ENCODE measurements around the gene CLDND1. TPM values are rescaled to one million over a fixed set of nuclear protein-coding genes. Genes with fewer than 3 reads are reported as not detected.

The CLDND1 gene
- total RNA-seq, 1 experiment from 2014 or later: 472 TPM

GRCh38 chr3:98528474-98529346 is 6.0 kb upstream of the CLDND1 start:
- ATAC-seq (peak; percentile 37; the same call in 1 of the 2 replicates), DNase-seq (ENCODE audit: low read depth, low spot score) (no peak)
- H3K9me2 ChIP-seq (ENCODE audit: insufficient read depth): no peaks in the 10 kb centered on the region
- H3K4me2 ChIP-seq (ENCODE audit: low read length): peak overlapping the region; percentile 47
- peak overlapping the region; percentile 2; the same call in 1 of the 2 replicates for H3K9ac ChIP-seq (ENCODE audit: low read length)
- H3K27ac ChIP-seq (ENCODE audit: low read depth, low read length): peak overlapping the region; percentile 33; the same call in 1 of the 2 replicates
- H3K36me3 ChIP-seq (ENCODE audit: control insufficient read depth in 1 of 2, insufficient read depth in 2 of 2, low read length in 2 of 2): peaks cover 0 to 3% of the 10 kb centered on the region in 2 experiments; a peak in 1 of 4 replicates
- TF ChIP-seq ZNF274 (IDR thresholded peaks at IDR 0.05; ENCODE audit: low read depth, low read length) (no peak), CBX3 (IDR thresholded peaks at IDR 0.05; ENCODE audit: low read depth) (no peak), SIN3A (IDR thresholded peaks at IDR 0.05; ENCODE audit: low read depth) (no peak), FOSL1 (IDR thresholded peaks at IDR 0.05; ENCODE audit: low read depth) (no peak), ELF1 (IDR thresholded peaks at IDR 0.05; ENCODE audit: borderline replicate concordance, low read depth) (no peak), SP1 (IDR thresholded peaks at IDR 0.05; ENCODE audit: low read depth) (no peak), ATF3 (IDR thresholded peaks at IDR 0.05) (no peak), POLR2AphosphoS5 (IDR thresholded peaks at IDR 0.05; ENCODE audit: low read depth, low read length) (no peak), EZH2phosphoT487 (IDR thresholded peaks at IDR 0.05; ENCODE audit: borderline replicate concordance) (no peak)
- TF ChIP-seq, protein P1, sequence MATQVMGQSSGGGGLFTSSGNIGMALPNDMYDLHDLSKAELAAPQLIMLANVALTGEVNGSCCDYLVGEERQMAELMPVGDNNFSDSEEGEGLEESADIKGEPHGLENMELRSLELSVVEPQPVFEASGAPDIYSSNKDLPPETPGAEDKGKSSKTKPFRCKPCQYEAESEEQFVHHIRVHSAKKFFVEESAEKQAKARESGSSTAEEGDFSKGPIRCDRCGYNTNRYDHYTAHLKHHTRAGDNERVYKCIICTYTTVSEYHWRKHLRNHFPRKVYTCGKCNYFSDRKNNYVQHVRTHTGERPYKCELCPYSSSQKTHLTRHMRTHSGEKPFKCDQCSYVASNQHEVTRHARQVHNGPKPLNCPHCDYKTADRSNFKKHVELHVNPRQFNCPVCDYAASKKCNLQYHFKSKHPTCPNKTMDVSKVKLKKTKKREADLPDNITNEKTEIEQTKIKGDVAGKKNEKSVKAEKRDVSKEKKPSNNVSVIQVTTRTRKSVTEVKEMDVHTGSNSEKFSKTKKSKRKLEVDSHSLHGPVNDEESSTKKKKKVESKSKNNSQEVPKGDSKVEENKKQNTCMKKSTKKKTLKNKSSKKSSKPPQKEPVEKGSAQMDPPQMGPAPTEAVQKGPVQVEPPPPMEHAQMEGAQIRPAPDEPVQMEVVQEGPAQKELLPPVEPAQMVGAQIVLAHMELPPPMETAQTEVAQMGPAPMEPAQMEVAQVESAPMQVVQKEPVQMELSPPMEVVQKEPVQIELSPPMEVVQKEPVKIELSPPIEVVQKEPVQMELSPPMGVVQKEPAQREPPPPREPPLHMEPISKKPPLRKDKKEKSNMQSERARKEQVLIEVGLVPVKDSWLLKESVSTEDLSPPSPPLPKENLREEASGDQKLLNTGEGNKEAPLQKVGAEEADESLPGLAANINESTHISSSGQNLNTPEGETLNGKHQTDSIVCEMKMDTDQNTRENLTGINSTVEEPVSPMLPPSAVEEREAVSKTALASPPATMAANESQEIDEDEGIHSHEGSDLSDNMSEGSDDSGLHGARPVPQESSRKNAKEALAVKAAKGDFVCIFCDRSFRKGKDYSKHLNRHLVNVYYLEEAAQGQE (IDR thresholded peaks at IDR 0.05; ENCODE audit: low read depth): no peak
- peaks cover 73% of the 10 kb centered on the region for H3K79me2 ChIP-seq (ENCODE audit: insufficient read depth, low read length)
- H4K20me1 ChIP-seq (ENCODE audit: insufficient read depth): no peaks in the 10 kb centered on the region
- no peak overlapping the region for H2AFZ ChIP-seq (ENCODE audit: low read depth, low read length, poor library complexity, severe bottlenecking)
- no TSS peak for BruUV-seq (replicated peaks)
- CTCF ChIA-PET: no interaction called here
- no peaks in the 10 kb centered on the region for H3K9me3 ChIP-seq (ENCODE audit: control insufficient read depth in 1 of 2, insufficient read depth in 1 of 2, low read depth in 1 of 2, low read length in 2 of 2)
- RAD21 ChIA-PET (ENCODE audit: low non-redundant PET in 1 of 2, low total read pairs in 2 of 2, uncharacterized antibody in 2 of 2, unreplicated experiment in 2 of 2): no interaction called here
- H3K4me3 ChIP-seq (replicated peaks in 1 of 2; ENCODE audit: low read depth in 1 of 2, low read length in 2 of 2): no peak overlapping the region
- no peaks in the 10 kb centered on the region for H3K27me3 ChIP-seq (ENCODE audit: insufficient read depth, low read length)
- peaks cover 39 to 67% of the 10 kb centered on the region in 2 experiments for H3K4me1 ChIP-seq (ENCODE audit: control insufficient read depth in 1 of 2, insufficient read depth in 2 of 2, low read length in 2 of 2)
- intact Hi-C loops (cut with micrococcal nuclease): no loop called here
- POLR2A ChIA-PET: no interaction called here
